H7 (cell line): ENCODE data around the gene NBEAL2. TPM values are rescaled to one million over a fixed set of nuclear protein-coding genes. Genes with fewer than 3 reads are reported as not detected.

ENCODE experiments used
- DNase-seq: peaks from one replicate; pipeline ENCODE4 v3.0.0; 2012
- H3K27me3 ChIP-seq: 2 replicates; pipeline ENCODE4 v1.6.0; 2011; ENCODE audit warnings: mild to moderate bottlenecking, low read length; ENCODE audit not compliant: control insufficient read depth, insufficient read depth
- H3K36me3 ChIP-seq: replicated peaks from 2 replicates; pipeline ENCODE4 v1.5.1; 2011; ENCODE audit warnings: low read length; ENCODE audit not compliant: control insufficient read depth, insufficient read depth
- H3K4me3 ChIP-seq: 2 replicates; pipeline ENCODE4 v1.5.1; 2011; ENCODE audit warnings: low read depth, mild to moderate bottlenecking, control low read depth, low read length, moderate library complexity; ENCODE audit not compliant: insufficient read depth
- total RNA-seq: library from RNA; depleted of rRNA; stranded (reverse); fragments of >200 nt; shearing (Covaris generic); gene quantifications from 2 replicates; pipeline ENCODE4 v1.2.3, GENCODE V29; 2014; rRNA removed

NBEAL2 gene
- total RNA-seq, 1 experiment from 2014 or later: 51.6 TPM

- peaks cover 8% of the 10 kb centered on the region for H3K36me3 ChIP-seq
- no peaks in the 10 kb centered on the region for H3K27me3 ChIP-seq
- no peak for DNase-seq
- no peak overlapping the region for H3K4me3 ChIP-seq
Measured at GRCh38 chr3:47057212-47057671, 77.8 kb downstream of the NBEAL2 start.

Other genes starting within 250 kb of the NBEAL2 start
- gene MYL3, start 116.2 kb upstream of the NBEAL2 start, total RNA-seq: 3.0 and 4.1 TPM in 2 replicates
- 32.3 and 35.2 TPM in 2 replicates for gene PTH1R, start 101.9 kb upstream of the NBEAL2 start, total RNA-seq
- 40.0 and 40.9 TPM in 2 replicates for gene CCDC12, start 2.9 kb upstream of the NBEAL2 start, total RNA-seq
- gene SETD2, start 184.4 kb downstream of the NBEAL2 start, total RNA-seq: 15.4 and 23.1 TPM in 2 replicates